ENCODE data around the gene TTC21B. TPM values are rescaled to one million over a fixed set of nuclear protein-coding genes. Genes with fewer than 3 reads are reported as not detected.

TTC21B gene
- total and polyA plus RNA-seq, 8 donors: 5.4 to 14.7 (median 9.2) TPM

DNA sequence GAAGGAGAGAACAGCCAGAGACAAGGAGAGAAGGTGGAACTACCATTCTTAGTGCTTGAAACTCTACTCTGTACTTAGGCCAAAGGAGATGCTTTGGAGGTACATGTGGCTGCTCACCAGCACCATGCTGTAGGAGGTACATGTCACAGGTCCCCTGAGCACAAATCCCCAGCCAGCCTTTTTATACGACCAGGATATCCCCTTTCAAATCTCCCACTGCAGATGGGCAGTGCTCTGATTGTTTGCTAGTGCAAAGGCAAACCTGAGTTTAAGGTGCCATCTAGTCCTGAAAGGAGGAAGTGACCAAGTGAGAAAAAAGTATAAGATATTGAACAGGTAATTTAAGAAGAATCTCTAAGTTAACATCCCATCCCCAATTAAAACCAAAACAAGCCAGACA is 17.1 kb upstream of the TTC21B start:
- DNase-seq (no peak), ATAC-seq (peak in 1 of 4 donors; percentile 30), FAIRE-seq (no peak)
- Histone ChIP-seq H3K4me3 (no peak overlapping the region), H3K27me3 (no peaks in the 10 kb centered on the region), H3K9me3 (no peaks in the 10 kb centered on the region), H3K27ac (no peak overlapping the region), H3K4me1 (no peaks in the 10 kb centered on the region), H3K36me3 (no peaks in the 10 kb centered on the region)
- intact Hi-C loops (cut with DNase I): no loop called here
- 8 to 19% methylated on average over 1 of the region's 1 CpG for WGBS, 2 donors
- TF ChIP-seq, protein P1, sequence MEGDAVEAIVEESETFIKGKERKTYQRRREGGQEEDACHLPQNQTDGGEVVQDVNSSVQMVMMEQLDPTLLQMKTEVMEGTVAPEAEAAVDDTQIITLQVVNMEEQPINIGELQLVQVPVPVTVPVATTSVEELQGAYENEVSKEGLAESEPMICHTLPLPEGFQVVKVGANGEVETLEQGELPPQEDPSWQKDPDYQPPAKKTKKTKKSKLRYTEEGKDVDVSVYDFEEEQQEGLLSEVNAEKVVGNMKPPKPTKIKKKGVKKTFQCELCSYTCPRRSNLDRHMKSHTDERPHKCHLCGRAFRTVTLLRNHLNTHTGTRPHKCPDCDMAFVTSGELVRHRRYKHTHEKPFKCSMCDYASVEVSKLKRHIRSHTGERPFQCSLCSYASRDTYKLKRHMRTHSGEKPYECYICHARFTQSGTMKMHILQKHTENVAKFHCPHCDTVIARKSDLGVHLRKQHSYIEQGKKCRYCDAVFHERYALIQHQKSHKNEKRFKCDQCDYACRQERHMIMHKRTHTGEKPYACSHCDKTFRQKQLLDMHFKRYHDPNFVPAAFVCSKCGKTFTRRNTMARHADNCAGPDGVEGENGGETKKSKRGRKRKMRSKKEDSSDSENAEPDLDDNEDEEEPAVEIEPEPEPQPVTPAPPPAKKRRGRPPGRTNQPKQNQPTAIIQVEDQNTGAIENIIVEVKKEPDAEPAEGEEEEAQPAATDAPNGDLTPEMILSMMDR (IDR thresholded peaks at IDR 0.05): no peak

DNA sequence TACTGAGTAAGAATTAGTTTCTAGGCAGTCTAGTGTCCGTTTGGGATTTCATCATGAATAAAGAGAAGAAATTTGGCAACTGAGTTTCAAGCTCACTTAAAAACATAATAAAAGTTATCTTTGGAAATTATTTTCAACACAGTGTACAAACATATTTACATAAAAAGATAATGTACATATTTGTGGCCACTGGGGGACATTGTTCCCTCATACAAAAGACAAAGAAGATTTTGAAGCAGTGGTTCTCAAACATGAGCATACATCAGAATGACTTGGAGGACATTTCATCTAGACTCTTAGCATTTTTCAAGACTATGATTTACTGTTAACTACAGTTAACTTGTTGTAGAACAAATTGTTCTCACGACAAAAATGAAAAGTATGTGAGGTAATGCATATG is 15.7 kb upstream of the TTC21B start:
- Histone ChIP-seq H3K9me3 (no peaks in the 10 kb centered on the region), H3K4me3 (no peak overlapping the region), H3K36me3 (no peaks in the 10 kb centered on the region), H3K27ac (no peak overlapping the region), H3K4me1 (no peaks in the 10 kb centered on the region), H3K27me3 (no peaks in the 10 kb centered on the region)
- TF ChIP-seq, protein P1 (IDR thresholded peaks at IDR 0.05): no peak
- 33 to 54% methylated on average over 2 of the region's 2 CpGs for WGBS, 2 donors
- FAIRE-seq (no peak), DNase-seq (no peak), ATAC-seq (no peak)
- intact Hi-C loops (cut with DNase I): no loop called here

DNA sequence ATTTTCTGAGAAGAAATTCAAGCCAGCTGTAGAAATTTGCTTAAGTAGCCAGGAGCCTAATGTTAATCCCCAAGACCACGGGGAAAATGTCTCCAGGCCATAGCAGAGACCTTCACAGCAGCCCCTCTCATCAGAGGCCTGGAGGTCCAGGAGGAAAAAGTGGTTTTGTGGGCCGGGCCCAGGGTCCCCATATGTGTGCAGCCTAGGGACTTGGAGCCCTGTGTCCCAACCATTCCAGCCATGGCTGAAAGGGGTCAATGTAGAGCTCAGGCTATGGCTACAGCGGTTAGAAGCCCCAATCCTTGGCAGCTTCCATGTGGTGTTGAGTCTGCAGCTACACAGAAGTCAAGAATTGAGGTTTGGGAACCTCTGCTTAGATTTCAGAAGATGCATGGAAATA is 14.2 kb upstream of the TTC21B start:
- intact Hi-C loops (cut with DNase I): no loop called here
- H3K4me1 ChIP-seq: no peaks in the 10 kb centered on the region
- no peak for FAIRE-seq
- TF ChIP-seq, protein P1 (IDR thresholded peaks at IDR 0.05): no peak
- no peak overlapping the region for H3K27ac ChIP-seq
- H3K4me3 ChIP-seq: no peak overlapping the region
- H3K36me3 ChIP-seq: no peaks in the 10 kb centered on the region
- no peaks in the 10 kb centered on the region for H3K9me3 ChIP-seq
- ATAC-seq: no peak
- no peak for DNase-seq
- 86 to 95% methylated on average over 3 of the region's 3 CpGs for WGBS, 2 donors
- H3K27me3 ChIP-seq: no peaks in the 10 kb centered on the region

DNA sequence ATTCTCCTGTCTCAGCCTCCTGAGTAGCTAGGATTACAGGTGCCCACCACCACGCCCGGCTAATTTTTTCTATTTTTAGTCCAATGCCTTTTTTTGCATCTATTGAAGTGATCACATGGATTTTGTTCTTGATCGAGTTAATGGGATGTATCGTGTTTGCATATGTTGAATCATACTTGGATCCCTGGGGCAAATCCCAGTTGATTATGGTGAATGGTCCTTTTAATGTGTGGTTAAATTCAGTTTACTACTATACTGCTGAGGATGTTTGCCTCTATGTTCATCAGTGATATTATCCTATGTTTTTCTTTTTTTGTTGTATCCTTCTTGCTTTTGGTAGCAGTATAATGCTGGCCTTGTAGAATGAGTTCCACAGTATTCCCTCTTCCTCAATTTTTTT is 8.2 kb upstream of the TTC21B start:
- Histone ChIP-seq H3K4me1 (no peaks in the 10 kb centered on the region), H3K9me3 (no peaks in the 10 kb centered on the region), H3K36me3 (no peaks in the 10 kb centered on the region), H3K27ac (no peak overlapping the region), H3K4me3 (no peak overlapping the region), H3K27me3 (no peaks in the 10 kb centered on the region)
- FAIRE-seq (no peak), DNase-seq (no peak), ATAC-seq (no peak)
- intact Hi-C loops (cut with DNase I): no loop called here
- WGBS, 2 donors: 95 to 97% methylated on average over 4 of the region's 4 CpGs
- TF ChIP-seq, protein P1 (IDR thresholded peaks at IDR 0.05): no peak

DNA sequence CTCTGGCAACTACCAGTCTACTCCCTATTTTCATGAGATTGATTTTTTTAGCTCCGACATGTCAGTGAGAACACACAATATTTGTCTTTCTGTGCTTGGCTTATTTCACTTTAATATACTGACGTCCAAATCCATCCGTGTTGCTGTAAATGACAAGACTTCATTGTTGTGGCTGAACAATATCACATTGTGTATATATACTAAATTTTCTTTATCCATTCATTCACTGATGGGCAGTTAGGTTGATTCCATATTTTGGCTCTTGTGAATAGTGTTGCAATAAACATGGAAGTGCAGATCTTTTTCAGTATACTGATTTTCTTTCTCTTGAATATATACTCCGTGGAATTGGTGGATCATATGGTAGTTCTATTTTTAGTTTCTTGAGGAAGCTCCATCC is 5.8 kb upstream of the TTC21B start:
- peaks cover 0 to 8% (median 4%) of the 10 kb centered on the region in 3 donors for H3K4me1 ChIP-seq
- TF ChIP-seq, protein P1 (IDR thresholded peaks at IDR 0.05): no peak
- no peak overlapping the region for H3K27ac ChIP-seq
- 37 to 41% methylated on average over 4 of the region's 4 CpGs for WGBS, 2 donors
- no peaks in the 10 kb centered on the region for H3K27me3 ChIP-seq
- FAIRE-seq (no peak), DNase-seq (no peak), ATAC-seq (no peak)
- no peak overlapping the region for H3K4me3 ChIP-seq
- no peaks in the 10 kb centered on the region for H3K9me3 ChIP-seq
- intact Hi-C loops (cut with DNase I): loop anchor here in 2 of 3 donors (10.0 kb wide), 1 partner anchor 165 kb away; the partner anchor contains the start of gene SCN1A (in 2 of the 2)
- no peaks in the 10 kb centered on the region for H3K36me3 ChIP-seq

Data from pancreas (tissue), 10 donors.